ENCODE data around the gene OR52R1. TPM values are rescaled to one million over a fixed set of nuclear protein-coding genes. Genes with fewer than 3 reads are reported as not detected.
"Not testable (repeated sequence)": the region's sequence is repeated elsewhere in the genome, so short reads cannot be mapped to it uniquely, and the experiment has no call there.

The OR52R1 gene
- total RNA-seq, 1 donor from 2014 or later = not detected

- Mint-ChIP-seq H3K27me3 (ENCODE audit: low read depth) (peaks cover 10% of the 10 kb centered on the region), H3K4me1 (ENCODE audit: low read depth) (no peaks in the 10 kb centered on the region), H3K27ac (ENCODE audit: unreplicated experiment) (no peak overlapping the region), H3K9me3 (ENCODE audit: low read depth) (no peaks in the 10 kb centered on the region), H3K4me3 (ENCODE audit: unreplicated experiment) (no peak overlapping the region), H3K36me3 (ENCODE audit: low read depth) (no peaks in the 10 kb centered on the region)
- DNase-seq (ENCODE audit: low spot score) = no peak
- TF ChIP-seq CTCF (IDR thresholded peaks at IDR 0.05) = no peak
Observed at GRCh38 chr11:4808476-4808875, 4.3 kb upstream of the OR52R1 start.

DNA sequence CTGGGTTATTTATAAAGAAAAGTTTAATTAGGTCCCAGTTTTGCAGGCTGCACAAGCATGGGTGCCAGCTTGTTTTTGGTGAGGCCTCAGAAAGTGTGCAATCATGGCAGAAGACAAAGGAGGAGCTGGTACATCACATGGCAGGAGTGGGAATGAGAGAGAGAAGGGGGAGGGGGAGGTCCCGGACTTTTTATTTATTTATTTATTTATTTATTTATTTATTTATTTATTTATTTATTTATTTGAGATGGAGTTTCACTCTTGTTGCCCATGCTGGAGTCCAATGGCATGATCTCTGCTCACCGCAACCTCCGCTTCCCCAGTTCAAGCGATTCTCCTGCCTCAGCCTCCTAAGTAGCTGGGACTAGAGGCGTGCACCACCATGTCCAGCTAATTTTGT lies 2.9 kb downstream of the OR52R1 start:
- not testable (repeated sequence) for H3K36me3 Mint-ChIP-seq (ENCODE audit: low read depth); H3K4me1 Mint-ChIP-seq (ENCODE audit: low read depth); DNase-seq (ENCODE audit: low spot score); H3K27ac Mint-ChIP-seq (ENCODE audit: unreplicated experiment); H3K9me3 Mint-ChIP-seq (ENCODE audit: low read depth); H3K4me3 Mint-ChIP-seq (ENCODE audit: unreplicated experiment); H3K27me3 Mint-ChIP-seq (ENCODE audit: low read depth)

- Mint-ChIP-seq H3K36me3 (ENCODE audit: low read depth) (no peaks in the 10 kb centered on the region), H3K9me3 (ENCODE audit: low read depth) (no peaks in the 10 kb centered on the region), H3K4me3 (ENCODE audit: unreplicated experiment) (no peak overlapping the region), H3K4me1 (ENCODE audit: low read depth) (no peaks in the 10 kb centered on the region), H3K27ac (ENCODE audit: unreplicated experiment) (no peak overlapping the region), H3K27me3 (ENCODE audit: low read depth) (peaks cover 9% of the 10 kb centered on the region)
- no peak for DNase-seq (ENCODE audit: low spot score)
- TF ChIP-seq CTCF (IDR thresholded peaks at IDR 0.05) = no peak
Observed at GRCh38 chr11:4798427-4799183, 5.6 kb downstream of the OR52R1 start.

GRCh38 chr11:4797206-4797605 lies 7.0 kb downstream of the OR52R1 start:
- DNase-seq (ENCODE audit: low spot score) = no peak
- no peak for TF ChIP-seq CTCF (IDR thresholded peaks at IDR 0.05)
- Mint-ChIP-seq H3K27ac (ENCODE audit: unreplicated experiment) (no peak overlapping the region), H3K27me3 (ENCODE audit: low read depth) (peaks cover 9% of the 10 kb centered on the region), H3K36me3 (ENCODE audit: low read depth) (no peaks in the 10 kb centered on the region), H3K4me1 (ENCODE audit: low read depth) (no peaks in the 10 kb centered on the region), H3K9me3 (ENCODE audit: low read depth) (no peaks in the 10 kb centered on the region), H3K4me3 (ENCODE audit: unreplicated experiment) (no peak overlapping the region)

DNA sequence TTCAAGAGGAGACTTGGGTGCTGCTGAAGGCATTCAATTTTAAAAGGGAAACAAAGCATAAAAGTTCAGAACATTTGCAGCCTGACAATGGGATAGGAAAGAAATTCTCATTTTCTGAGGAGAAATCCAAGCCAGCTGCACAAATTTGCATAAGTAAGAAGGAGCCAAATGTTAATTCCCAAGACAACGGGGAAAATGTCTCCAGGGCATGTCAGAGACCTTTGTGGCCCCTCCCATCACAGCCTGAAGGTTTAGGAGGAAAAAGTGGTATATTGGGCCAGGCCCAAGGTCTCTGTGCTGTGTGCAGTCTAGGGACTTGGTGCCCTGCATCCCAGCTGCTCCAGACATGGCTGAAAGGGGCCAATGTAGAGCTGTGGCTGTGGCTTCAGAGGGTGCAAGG lies 21.7 kb downstream of the OR52R1 start:
- H3K4me3 Mint-ChIP-seq (ENCODE audit: unreplicated experiment) = no peak overlapping the region
- H3K9me3 Mint-ChIP-seq (ENCODE audit: low read depth) = peaks cover 7% of the 10 kb centered on the region
- no peaks in the 10 kb centered on the region for H3K4me1 Mint-ChIP-seq (ENCODE audit: low read depth)
- DNase-seq (ENCODE audit: low spot score) = no peak
- H3K36me3 Mint-ChIP-seq (ENCODE audit: low read depth) = no peaks in the 10 kb centered on the region
- peaks cover 21% of the 10 kb centered on the region for H3K27me3 Mint-ChIP-seq (ENCODE audit: low read depth)
- H3K27ac Mint-ChIP-seq (ENCODE audit: unreplicated experiment) = no peak overlapping the region
- TF ChIP-seq CTCF (IDR thresholded peaks at IDR 0.05) = no peak

DNA sequence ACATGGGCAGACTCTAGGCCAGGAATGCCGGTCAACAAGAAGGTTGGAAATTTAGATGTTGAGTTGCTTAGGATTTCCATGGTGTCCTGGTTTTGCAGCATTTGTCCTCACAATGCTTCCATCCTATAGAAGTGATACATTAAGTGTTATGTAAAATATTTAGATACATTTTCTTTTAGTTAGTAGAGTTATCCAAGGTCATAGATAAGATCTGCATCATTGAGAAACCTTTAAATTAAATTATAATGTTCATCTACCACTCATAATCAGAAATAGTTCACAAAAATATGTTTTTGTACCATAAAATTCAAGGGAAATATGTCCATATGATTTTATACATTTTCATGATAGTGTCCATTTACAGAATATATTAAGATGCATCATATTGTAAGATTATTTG lies 34.3 kb downstream of the OR52R1 start, which contains the start of gene OR51F1:
Gene OR51F1, minus strand, starts transcription at position 101 of the 400 bp plus-strand sequence. Its CDS starts 0 bp downstream, at position 101.
- no peak within 1 kb of the TSS for H3K27ac Mint-ChIP-seq (ENCODE audit: unreplicated experiment)
- no peak within 1 kb of the TSS for H3K4me3 Mint-ChIP-seq (ENCODE audit: unreplicated experiment)
- no peaks in the 10 kb centered on the region for H3K36me3 Mint-ChIP-seq (ENCODE audit: low read depth)
- no peak for TF ChIP-seq CTCF (IDR thresholded peaks at IDR 0.05)
- H3K27me3 Mint-ChIP-seq (ENCODE audit: low read depth) = peaks cover 24% of the 10 kb centered on the region
- no peaks in the 10 kb centered on the region for H3K4me1 Mint-ChIP-seq (ENCODE audit: low read depth)
- DNase-seq (ENCODE audit: low spot score) = no peak
- H3K9me3 Mint-ChIP-seq (ENCODE audit: low read depth) = no peaks in the 10 kb centered on the region
